GM20000 (cell line): ENCODE results near the gene ADGRL3.

Experiments
- DNase-seq: peaks from one replicate; pipeline ENCODE4 v3.0.0; 2012; ENCODE audit warnings: low spot score
- CTCF ChIP-seq: IDR thresholded peaks from 2 replicates; pipeline ENCODE4 v1.5.1; 2012; ENCODE audit warnings: mild to moderate bottlenecking, control low read depth; ENCODE audit errors: extremely low read depth, missing control alignments

ADGRL3 gene

GRCh38 chr4:61820136-61820535, 620.0 kb downstream of the ADGRL3 start:
- no peak for TF ChIP-seq CTCF
- DNase-seq, result no peak

- TF ChIP-seq CTCF, result no peak
- no peak for DNase-seq
Measured at GRCh38 chr4:61824454-61824853, 624.3 kb downstream of the ADGRL3 start.

- DNase-seq, result no peak
- no peak for TF ChIP-seq CTCF
Measured at GRCh38 chr4:61827907-61828391, 627.8 kb downstream of the ADGRL3 start.

- TF ChIP-seq CTCF, result no peak
- DNase-seq, result no peak
Measured at GRCh38 chr4:61828960-61829359, 628.8 kb downstream of the ADGRL3 start.

GRCh38 chr4:61831987-61832386, 631.9 kb downstream of the ADGRL3 start:
- DNase-seq, result no peak
- no peak for TF ChIP-seq CTCF

GRCh38 chr4:61837395-61837794, 637.3 kb downstream of the ADGRL3 start:
- no peak for DNase-seq
- TF ChIP-seq CTCF, result no peak

GRCh38 chr4:61838072-61838471, 637.9 kb downstream of the ADGRL3 start:
- DNase-seq, result no peak
- TF ChIP-seq CTCF, result no peak

- DNase-seq, result no peak
- no peak for TF ChIP-seq CTCF
Measured at GRCh38 chr4:61841714-61842113, 641.6 kb downstream of the ADGRL3 start.
